ENCODE results near the gene EXD3. TPM values are rescaled to one million over a fixed set of nuclear protein-coding genes. Genes with fewer than 3 reads are reported as not detected.
A peak's percentile ranks its signal among the peaks of the same experiment; 100 is the strongest.

Gene EXD3
- total and polyA plus RNA-seq, 9 of the 15 experiments (the other 6 are each of a cell fraction or from before 2014, with no cell fraction given), result 0.29 to 12.5 (median 3.9) TPM

DNA sequence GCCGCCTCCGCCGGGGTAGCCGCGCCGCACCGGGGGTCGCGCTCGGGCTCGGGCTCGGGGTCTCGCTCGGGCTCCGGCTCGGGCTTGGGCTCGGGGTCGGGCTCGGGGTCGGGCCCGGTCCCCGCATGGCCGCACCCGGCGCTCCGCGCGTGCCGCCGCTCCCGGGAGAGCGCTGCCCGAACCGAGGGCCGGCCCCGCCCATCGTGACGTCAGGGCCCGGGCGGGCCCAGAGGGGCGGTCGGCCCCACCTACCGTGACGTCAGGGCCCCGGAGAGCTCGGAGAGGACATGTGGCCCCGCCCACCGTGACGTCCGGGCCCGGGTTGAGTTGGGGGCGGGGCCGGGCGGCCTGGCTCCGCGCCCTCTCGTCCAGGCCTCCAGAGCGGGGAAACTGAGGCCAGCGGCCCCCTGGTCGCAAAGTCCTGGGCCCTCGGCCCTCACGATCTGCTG is 36.2 kb upstream of the EXD3 start, which contains the start of gene NSMF (continued):
- TF ChIP-seq, protein P1, sequence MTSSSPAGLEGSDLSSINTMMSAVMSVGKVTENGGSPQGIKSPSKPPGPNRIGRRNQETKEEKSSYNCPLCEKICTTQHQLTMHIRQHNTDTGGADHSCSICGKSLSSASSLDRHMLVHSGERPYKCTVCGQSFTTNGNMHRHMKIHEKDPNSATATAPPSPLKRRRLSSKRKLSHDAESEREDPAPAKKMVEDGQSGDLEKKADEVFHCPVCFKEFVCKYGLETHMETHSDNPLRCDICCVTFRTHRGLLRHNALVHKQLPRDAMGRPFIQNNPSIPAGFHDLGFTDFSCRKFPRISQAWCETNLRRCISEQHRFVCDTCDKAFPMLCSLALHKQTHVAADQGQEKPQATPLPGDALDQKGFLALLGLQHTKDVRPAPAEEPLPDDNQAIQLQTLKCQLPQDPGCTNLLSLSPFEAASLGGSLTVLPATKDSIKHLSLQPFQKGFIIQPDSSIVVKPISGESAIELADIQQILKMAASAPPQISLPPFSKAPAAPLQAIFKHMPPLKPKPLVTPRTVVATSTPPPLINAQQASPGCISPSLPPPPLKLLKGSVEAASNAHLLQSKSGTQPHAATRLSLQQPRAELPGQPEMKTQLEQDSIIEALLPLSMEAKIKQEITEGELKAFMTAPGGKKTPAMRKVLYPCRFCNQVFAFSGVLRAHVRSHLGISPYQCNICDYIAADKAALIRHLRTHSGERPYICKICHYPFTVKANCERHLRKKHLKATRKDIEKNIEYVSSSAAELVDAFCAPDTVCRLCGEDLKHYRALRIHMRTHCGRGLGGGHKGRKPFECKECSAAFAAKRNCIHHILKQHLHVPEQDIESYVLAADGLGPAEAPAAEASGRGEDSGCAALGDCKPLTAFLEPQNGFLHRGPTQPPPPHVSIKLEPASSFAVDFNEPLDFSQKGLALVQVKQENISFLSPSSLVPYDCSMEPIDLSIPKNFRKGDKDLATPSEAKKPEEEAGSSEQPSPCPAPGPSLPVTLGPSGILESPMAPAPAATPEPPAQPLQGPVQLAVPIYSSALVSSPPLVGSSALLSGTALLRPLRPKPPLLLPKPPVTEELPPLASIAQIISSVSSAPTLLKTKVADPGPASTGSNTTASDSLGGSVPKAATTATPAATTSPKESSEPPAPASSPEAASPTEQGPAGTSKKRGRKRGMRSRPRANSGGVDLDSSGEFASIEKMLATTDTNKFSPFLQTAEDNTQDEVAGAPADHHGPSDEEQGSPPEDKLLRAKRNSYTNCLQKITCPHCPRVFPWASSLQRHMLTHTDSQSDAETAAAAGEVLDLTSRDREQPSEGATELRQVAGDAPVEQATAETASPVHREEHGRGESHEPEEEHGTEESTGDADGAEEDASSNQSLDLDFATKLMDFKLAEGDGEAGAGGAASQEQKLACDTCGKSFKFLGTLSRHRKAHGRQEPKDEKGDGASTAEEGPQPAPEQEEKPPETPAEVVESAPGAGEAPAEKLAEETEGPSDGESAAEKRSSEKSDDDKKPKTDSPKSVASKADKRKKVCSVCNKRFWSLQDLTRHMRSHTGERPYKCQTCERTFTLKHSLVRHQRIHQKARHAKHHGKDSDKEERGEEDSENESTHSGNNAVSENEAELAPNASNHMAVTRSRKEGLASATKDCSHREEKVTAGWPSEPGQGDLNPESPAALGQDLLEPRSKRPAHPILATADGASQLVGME (CRISPR knock-in tag; IDR thresholded peaks at IDR 0.05), result no peak
- no peak for TF ChIP-seq EWSR1 (IDR thresholded peaks at IDR 0.05; ENCODE audit: borderline replicate concordance, low read depth, partially characterized antibody)
- TF ChIP-seq ZNF408 (CRISPR knock-in tag; IDR thresholded peaks at IDR 0.05; ENCODE audit: low read depth), result no peak
- TF ChIP-seq POLR2AphosphoS5 (IDR thresholded peaks at IDR 0.05; ENCODE audit: control insufficient read depth, insufficient read depth, low read depth, low read length), result peak; percentile 49
- TF ChIP-seq NFXL1 (CRISPR knock-in tag; IDR thresholded peaks at IDR 0.05), result no peak
- TF ChIP-seq ERF (CRISPR knock-in tag; IDR thresholded peaks at IDR 0.05), result peak; percentile 18; the same call in 1 of the 2 replicates
- no peak for TF ChIP-seq RFX1 (IDR thresholded peaks at IDR 0.05)
- TF ChIP-seq, protein P2, sequence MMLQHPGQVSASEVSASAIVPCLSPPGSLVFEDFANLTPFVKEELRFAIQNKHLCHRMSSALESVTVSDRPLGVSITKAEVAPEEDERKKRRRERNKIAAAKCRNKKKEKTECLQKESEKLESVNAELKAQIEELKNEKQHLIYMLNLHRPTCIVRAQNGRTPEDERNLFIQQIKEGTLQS (IDR thresholded peaks at IDR 0.05), result peak; percentile 47
- TF ChIP-seq, protein P2 (CRISPR knock-in tag; conservative IDR thresholded peaks at IDR 0.05), result 0 out of 2 replicates have a peak, but pooled peaks have one; percentile 35
- peak; percentile 72 for TF ChIP-seq ATF1 (CRISPR knock-in tag; IDR thresholded peaks at IDR 0.05)
- peak; percentile 99 for TF ChIP-seq ATF1 (tag; IDR thresholded peaks at IDR 0.05)
- TF ChIP-seq, protein P3, sequence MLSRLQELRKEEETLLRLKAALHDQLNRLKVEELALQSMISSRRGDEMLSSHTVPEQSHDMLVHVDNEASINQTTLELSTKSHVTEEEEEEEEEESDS (CRISPR knock-in tag; IDR thresholded peaks at IDR 0.05), result no peak
- TF ChIP-seq ZNF766 (CRISPR knock-in tag; conservative IDR thresholded peaks at IDR 0.05), result no peak
- TF ChIP-seq HDAC6 (IDR thresholded peaks at IDR 0.05; ENCODE audit: low read depth, low read length), result no peak
- TF ChIP-seq, protein P4, sequence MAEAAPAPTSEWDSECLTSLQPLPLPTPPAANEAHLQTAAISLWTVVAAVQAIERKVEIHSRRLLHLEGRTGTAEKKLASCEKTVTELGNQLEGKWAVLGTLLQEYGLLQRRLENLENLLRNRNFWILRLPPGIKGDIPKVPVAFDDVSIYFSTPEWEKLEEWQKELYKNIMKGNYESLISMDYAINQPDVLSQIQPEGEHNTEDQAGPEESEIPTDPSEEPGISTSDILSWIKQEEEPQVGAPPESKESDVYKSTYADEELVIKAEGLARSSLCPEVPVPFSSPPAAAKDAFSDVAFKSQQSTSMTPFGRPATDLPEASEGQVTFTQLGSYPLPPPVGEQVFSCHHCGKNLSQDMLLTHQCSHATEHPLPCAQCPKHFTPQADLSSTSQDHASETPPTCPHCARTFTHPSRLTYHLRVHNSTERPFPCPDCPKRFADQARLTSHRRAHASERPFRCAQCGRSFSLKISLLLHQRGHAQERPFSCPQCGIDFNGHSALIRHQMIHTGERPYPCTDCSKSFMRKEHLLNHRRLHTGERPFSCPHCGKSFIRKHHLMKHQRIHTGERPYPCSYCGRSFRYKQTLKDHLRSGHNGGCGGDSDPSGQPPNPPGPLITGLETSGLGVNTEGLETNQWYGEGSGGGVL (CRISPR knock-in tag; IDR thresholded peaks at IDR 0.05), result no peak
- peak; percentile 67 for TF ChIP-seq BHLHE40 (IDR thresholded peaks at IDR 0.05; ENCODE audit: low read length)
- no peak for TF ChIP-seq TCFL5 (CRISPR knock-in tag; conservative IDR thresholded peaks at IDR 0.05)
- TF ChIP-seq JUND (IDR thresholded peaks at IDR 0.05; ENCODE audit: borderline replicate concordance, low read depth, low read length), result peak; percentile 70
- TF ChIP-seq JUND (tag; IDR thresholded peaks at IDR 0.05; ENCODE audit: borderline replicate concordance, low read depth, low read length), result no peak; the same call in 2 of the 3 replicates
- TF ChIP-seq, protein P5, sequence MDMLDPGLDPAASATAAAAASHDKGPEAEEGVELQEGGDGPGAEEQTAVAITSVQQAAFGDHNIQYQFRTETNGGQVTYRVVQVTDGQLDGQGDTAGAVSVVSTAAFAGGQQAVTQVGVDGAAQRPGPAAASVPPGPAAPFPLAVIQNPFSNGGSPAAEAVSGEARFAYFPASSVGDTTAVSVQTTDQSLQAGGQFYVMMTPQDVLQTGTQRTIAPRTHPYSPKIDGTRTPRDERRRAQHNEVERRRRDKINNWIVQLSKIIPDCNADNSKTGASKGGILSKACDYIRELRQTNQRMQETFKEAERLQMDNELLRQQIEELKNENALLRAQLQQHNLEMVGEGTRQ (CRISPR knock-in tag; IDR thresholded peaks at IDR 0.05), result peak; percentile 66
